GM21360 (cell line): ENCODE data around the gene INPP5E.

Experiments used
- ATAC-seq: cut with Tn5 transposase; IDR thresholded peaks from one replicate; pipeline ENCODE4 v1.9.1; 2021; ENCODE audit warnings: mild to moderate bottlenecking, moderate library complexity; ENCODE audit not compliant: unreplicated experiment

INPP5E gene

DNA sequence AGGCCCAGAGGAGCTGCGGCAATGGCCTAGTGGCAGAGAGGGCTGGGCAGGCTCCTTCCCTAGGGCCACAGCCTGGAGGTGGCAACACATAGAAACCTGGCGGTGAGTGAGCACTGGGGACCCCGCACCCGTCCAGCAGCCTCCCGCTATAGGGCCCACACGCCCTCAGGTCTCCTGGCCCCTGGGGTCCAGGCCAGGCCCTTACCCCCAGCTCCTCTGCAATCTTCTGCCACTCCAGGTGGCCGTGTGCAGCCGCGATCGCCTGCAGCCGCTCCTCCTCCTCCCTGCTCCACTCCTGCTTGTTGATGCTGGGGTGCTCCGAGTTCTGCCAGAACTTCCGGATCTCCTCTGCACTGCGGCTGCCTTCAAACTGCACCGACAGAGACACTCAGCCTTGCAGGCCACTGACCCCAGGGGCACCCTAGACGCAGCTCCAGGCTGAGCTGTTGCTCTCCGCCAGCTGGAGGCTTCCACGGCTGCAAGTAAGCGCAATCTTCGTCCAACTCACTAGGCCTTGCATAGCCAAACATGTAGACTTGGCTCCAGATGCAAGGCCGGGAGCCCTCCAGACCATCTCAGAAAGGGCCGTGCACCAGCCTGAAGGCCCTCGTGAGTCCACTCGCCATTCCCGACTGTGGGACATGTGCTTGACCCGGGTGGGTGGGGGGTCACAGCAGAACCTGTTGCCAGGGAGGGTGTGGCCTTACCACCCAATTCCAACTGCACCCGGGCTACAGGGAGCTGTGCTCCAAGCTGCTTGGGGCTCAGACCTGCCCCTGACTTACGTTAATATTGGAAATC lies 47.7 kb downstream of the INPP5E start:
- ATAC-seq = no peak

GRCh38 chr9:136389396-136389795 lies 50.2 kb downstream of the INPP5E start:
- no peak for ATAC-seq

DNA sequence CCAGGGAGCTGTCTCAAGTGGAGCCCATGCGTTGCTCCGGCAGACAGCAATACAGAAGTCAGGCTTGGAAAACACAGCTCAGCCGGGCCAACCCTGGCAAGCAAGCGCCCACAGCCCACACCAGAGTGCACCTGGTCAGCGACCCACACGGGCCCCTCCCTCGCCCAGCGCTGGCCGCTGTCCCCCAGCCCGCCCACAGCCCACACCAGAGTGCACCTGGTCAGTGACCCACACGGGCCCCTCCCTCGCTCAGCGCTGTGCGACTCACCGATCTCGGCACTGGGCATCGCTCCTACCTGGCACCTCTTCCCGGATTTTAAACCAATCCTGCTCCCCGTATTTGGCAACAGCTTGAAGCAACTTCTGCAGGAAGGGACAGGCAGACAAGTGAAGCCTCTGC lies 52.4 kb downstream of the INPP5E start:
- ATAC-seq = no peak

GRCh38 chr9:136386018-136386417 lies 53.6 kb downstream of the INPP5E start:
- ATAC-seq = no peak

GRCh38 chr9:136385015-136385414 lies 54.6 kb downstream of the INPP5E start:
- no peak for ATAC-seq

- ATAC-seq = no peak
Measured at GRCh38 chr9:136383436-136383835, 56.2 kb downstream of the INPP5E start.

DNA sequence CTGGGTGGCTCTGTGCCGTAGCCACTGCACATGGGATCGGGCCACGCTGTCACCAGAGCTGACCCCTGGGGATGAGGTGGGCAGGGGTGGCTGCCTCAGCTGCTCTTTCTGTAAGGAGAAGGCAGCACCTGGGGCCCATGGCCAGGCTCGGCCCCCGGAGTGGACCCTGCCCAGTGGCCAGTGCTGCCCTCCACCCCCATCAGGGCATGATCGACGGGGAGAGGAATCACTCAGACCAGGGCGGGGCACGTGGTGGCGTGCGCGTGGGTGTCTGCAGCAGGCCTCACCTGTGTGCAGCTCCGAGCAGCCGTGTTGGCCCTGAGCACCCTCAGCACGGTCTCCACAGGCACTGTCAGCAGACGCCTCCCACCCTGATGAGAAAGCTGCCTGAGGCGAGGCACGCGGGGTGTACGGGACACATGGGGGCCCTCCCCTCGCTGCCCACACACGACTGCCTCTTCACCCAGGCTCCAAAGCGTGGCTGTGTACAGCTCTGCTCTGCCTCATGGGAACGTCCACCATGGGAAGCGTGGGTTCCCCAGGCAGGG lies 57.6 kb downstream of the INPP5E start:
- no peak for ATAC-seq

- ATAC-seq = no peak
Measured at GRCh38 chr9:136381311-136381710, 58.3 kb downstream of the INPP5E start.

DNA sequence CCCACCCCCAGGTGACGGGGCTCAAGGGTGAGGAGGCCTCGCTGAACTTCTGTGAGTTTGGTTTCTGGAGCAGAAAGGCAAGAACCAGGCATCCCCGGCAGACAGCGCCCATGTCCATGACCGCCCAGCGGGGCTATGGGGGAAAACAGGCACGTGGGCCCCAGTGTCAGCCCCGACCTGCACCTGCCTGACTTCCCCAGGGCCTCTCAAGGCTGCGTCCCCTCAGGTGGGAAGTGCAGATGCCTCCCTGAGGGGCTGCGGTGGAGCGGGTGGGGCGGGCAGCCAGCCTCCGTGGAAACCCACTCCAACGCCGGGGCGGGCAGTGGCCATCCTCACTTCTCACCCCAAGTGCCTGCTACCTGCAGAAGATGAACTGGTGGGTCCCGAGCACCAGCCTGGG lies 59.3 kb downstream of the INPP5E start:
- ATAC-seq = no peak

DNA sequence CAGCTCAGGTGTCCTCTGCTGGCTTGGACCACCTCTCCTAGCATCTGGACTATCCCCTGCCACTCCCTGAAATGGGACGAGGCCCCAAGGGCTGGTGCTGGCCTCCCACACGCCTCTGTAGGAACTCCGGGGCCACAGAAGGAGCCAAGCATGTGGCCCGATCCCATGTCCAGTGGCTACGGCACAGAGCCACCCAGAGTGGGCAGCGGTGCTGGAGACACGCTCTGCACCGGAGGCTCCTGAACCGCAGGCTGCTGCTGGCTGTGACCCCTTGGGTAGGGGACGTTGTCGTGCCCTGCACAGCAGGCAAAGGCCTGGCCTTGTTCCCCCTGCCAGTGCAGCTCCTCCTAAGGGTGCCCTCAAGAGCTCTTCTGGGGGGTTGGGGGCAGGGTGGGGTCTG lies 59.8 kb downstream of the INPP5E start:
- ATAC-seq = no peak

DNA sequence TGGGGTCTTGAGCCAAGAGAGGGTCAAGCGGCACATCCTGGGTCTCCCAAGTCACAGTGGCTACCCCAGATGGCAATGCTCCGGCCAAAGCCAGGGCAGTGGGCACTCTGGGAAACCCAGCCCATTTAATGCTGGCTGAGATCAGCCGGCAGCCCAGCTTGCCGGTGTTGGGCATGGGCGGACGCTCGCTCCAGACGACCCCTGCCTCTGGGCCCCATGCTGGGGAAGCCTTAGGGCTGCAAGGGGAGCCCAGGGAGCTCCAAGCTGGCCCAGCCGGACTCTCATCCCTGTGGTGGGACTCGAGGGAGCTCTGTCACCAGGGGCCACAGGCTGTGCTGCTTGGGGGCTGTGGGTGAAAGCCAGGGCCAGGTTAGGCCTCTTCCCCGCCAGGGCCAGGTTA lies 60.2 kb downstream of the INPP5E start:
- ATAC-seq = no peak

GRCh38 chr9:136379003-136379287 lies 60.7 kb downstream of the INPP5E start:
- no peak for ATAC-seq
